ENCODE data around the gene VSIR.

VSIR gene

DNA sequence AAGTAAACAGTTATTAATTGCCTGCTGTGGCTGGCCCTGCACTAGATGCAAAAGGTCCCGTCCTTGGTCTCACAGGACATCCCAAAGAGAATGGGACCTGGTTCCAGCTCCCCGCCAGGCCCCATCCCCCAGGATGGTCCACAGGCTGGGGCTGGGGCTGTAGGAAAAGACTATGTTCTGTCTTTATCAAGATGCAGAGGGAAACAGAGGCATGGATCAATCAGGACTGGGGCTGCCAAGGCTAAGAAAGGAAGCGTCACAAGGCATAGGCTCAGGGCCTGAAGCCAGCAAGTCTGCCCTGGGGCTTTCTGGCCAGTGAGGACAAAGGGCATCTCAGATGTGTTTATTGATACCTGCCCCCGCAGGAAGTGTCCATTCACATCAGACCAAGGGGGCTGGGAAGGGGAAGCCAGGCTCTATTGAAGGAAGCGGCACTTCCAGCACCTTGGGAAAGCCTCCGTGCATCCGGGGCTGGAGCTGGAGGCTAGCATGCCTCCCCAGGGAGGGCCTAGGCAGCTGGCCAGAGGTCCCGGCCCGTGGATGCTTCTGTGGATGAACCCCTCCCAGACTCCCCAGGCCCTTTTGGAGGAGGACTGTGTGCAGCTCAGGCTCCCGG lies 5.8 kb downstream of the VSIR start:
- peaks cover 0 to 3% of the 10 kb centered on the region in 2 donors for H3K36me3 ChIP-seq (ENCODE audit: control insufficient read depth in 1 of 2, insufficient read depth in 2 of 2, low read length in 2 of 2)
- H3K27ac ChIP-seq (ENCODE audit: low read length): peak overlapping the region; percentile 95
- peaks cover 39 to 70% of the 10 kb centered on the region in 2 donors for H3K4me1 ChIP-seq (ENCODE audit: control insufficient read depth in 1 of 2, insufficient read depth in 2 of 2, low read length in 2 of 2)
- H3K4me3 ChIP-seq (ENCODE audit: low read depth in 1 of 2, low read length in 2 of 2): peak overlapping the region; percentile 1 to 19
- no peaks in the 10 kb centered on the region for H3K27me3 ChIP-seq (ENCODE audit: low read depth, low read length)
- H3K9me3 ChIP-seq (ENCODE audit: control insufficient read depth in 1 of 2, low read length in 2 of 2): no peaks in the 10 kb centered on the region

DNA sequence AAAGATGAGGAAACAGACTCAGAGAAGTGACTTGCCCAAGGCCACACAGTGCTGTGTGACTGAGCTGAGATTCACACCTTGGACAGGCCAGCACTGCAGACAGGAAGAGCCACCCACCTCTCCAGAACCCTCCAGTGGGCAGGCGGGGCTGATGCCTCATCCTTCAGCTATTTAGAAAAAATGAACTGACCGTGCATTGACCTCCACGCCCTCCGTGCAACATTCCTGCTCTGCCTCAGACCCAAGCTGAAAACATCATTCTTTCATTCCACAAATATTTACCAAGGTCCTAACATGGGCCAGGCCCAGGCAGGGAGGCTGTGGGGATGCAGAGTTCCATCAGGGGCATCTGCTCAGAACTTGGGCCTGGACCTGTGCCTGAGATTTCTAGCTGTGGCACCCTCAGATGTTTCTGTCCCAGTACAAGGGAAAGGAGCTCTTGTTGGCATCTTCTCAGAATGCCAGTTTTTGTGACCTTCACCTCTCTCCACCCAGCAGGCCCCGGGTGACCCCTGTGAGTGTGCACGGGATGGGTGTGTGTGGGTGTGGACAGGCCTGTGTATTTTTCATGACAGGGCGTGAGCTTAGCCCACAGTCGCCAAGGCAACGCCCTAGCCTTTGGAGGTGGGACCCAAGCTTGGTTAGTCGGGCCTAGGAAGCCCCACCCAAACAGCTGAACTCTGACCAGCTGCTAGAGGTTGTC lies 6.5 kb downstream of the VSIR start:
- Histone ChIP-seq H3K4me1 (ENCODE audit: control insufficient read depth in 1 of 2, insufficient read depth in 2 of 2, low read length in 2 of 2) (peaks cover 39 to 73% of the 10 kb centered on the region in 2 donors), H3K27me3 (ENCODE audit: low read depth, low read length) (no peaks in the 10 kb centered on the region), H3K27ac (ENCODE audit: low read length) (peak overlapping the region; percentile 95), H3K36me3 (ENCODE audit: control insufficient read depth in 1 of 2, insufficient read depth in 2 of 2, low read length in 2 of 2) (peaks cover 3 to 4% of the 10 kb centered on the region in 2 donors), H3K4me3 (ENCODE audit: low read depth in 1 of 2, low read length in 2 of 2) (peak overlapping the region; percentile 1 to 19), H3K9me3 (ENCODE audit: control insufficient read depth in 1 of 2, low read length in 2 of 2) (no peaks in the 10 kb centered on the region)

DNA sequence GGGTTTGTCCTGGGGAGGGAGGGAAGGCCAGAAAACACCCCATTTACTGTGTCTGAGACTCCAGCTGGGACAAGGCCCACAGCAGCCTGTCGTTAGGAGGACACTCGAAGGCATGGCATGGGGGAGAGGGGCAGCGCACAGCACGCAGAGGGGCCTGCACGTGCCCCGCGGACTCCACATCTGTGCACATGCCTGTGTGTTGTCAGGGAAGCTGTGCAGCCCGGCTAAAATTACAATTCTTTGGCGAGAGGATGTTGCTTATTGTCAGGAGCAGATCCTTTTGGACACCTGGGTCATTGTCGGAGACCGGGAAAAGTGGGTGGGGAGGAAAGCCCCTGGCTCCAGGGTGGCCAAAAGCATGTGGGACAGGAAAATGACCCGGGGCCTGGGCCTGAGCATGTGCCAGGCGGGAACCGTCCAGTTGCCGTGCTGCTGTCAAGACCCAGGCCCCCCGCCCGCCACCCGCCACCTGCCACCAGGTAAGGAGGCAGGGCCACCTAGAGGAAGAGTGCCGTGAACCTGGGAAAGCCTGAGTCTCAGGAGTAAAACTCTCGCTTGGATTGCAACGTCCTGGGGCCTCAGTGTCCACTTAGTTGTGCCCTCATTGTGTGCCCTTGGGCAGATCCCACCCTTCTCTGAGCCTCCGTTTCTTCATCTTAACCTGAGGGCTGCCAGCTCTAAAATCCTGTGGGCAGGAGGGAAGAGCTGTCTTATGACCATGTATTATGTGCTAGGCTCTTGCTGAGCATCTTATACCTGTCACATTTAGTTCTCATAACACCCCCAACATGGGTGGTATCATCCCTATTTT lies 7.2 kb downstream of the VSIR start:
- H3K9me3 ChIP-seq (ENCODE audit: control insufficient read depth in 1 of 2, low read length in 2 of 2): no peaks in the 10 kb centered on the region
- H3K27ac ChIP-seq (ENCODE audit: low read length): peak overlapping the region; percentile 95
- H3K4me1 ChIP-seq (ENCODE audit: control insufficient read depth in 1 of 2, insufficient read depth in 2 of 2, low read length in 2 of 2): peaks cover 33 to 66% of the 10 kb centered on the region in 2 donors
- H3K27me3 ChIP-seq (ENCODE audit: low read depth, low read length): no peaks in the 10 kb centered on the region
- H3K4me3 ChIP-seq (ENCODE audit: low read depth in 1 of 2, low read length in 2 of 2): no peak overlapping the region
- H3K36me3 ChIP-seq (ENCODE audit: control insufficient read depth in 1 of 2, insufficient read depth in 2 of 2, low read length in 2 of 2): peaks cover 8 to 11% of the 10 kb centered on the region in 2 donors

DNA sequence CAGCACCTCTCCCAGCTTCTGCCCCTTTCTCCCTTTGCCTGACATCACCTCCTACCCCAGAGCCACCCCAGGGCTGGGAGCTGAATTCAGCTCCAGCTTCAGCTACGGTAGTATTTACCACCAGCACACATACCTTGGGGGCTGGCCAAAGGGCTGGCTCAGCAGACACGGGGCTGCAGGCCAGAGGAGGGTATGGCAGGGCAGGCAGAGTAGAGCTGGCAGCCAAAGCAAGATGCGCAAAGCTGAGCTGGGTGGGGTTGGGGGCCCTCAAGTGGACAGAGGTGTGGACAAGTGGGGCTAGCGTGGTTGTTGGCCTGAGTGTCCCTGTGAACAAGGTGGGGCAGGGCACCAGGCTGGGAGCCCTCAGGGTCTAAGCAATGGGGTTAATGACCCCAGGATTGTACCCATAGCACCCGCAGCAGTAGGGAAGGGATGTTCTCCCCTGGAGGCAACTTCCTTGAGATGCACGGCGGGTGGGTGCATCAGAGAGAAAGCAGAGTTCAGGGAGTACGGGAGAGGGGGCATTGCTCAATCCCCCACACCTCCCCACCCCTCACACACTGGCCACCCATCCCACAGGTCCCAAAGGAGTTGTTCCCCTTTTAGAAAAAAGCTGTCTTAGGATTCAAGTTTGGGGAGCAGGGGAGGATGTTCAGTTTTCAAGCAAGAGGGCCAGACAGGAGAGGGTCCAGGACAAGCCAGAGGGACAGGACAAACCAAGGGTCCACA lies 8.0 kb downstream of the VSIR start:
- H3K4me1 ChIP-seq (ENCODE audit: control insufficient read depth in 1 of 2, insufficient read depth in 2 of 2, low read length in 2 of 2): peaks cover 26 to 66% of the 10 kb centered on the region in 2 donors
- no peaks in the 10 kb centered on the region for H3K27me3 ChIP-seq (ENCODE audit: low read depth, low read length)
- no peak overlapping the region for H3K4me3 ChIP-seq (ENCODE audit: low read depth in 1 of 2, low read length in 2 of 2)
- no peaks in the 10 kb centered on the region for H3K9me3 ChIP-seq (ENCODE audit: control insufficient read depth in 1 of 2, low read length in 2 of 2)
- peaks cover 9 to 17% of the 10 kb centered on the region in 2 donors for H3K36me3 ChIP-seq (ENCODE audit: control insufficient read depth in 1 of 2, insufficient read depth in 2 of 2, low read length in 2 of 2)
- H3K27ac ChIP-seq (ENCODE audit: low read length): peak overlapping the region; percentile 95

DNA sequence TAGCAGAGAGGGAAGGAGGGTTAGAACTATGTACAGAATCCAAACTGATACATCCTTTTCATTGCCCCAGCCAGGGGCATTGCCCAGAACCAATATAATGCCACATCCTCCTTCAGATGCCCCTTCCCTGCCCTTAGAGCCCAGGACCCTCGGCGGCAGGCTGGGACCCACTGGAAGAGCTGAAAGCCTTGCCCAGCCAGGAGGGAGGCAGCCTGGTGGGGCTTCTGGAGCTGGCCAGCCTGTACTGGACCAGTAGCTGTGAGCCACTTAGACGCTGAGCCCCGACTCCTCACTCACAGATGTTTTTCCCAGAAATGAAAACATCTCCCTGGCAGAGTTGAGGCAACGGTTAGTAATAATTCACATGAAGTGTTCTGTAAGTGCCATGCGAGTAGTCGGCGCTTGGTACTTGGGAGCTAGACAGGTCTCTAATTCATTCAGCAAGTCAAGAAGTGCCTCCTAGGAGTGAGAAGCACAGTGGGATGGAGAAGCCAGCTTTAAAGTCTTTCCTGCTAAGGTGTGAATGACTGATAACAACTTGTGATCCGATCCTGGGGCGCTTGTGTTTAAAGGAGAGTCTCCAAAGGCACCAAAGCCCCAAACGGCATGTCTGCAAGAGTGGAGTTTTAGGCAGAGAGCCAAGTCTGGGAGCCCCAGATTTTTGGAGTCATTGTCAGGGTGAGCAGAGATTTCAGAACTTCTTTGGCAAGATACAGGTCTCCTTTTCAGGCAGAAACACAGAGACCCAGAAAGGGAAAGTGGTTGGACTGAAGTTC lies 9.8 kb downstream of the VSIR start:
- Histone ChIP-seq H3K4me3 (ENCODE audit: low read depth in 1 of 2, low read length in 2 of 2) (no peak overlapping the region), H3K27ac (ENCODE audit: low read length) (no peak overlapping the region), H3K27me3 (ENCODE audit: low read depth, low read length) (no peaks in the 10 kb centered on the region), H3K9me3 (ENCODE audit: control insufficient read depth in 1 of 2, low read length in 2 of 2) (no peaks in the 10 kb centered on the region), H3K36me3 (ENCODE audit: control insufficient read depth in 1 of 2, insufficient read depth in 2 of 2, low read length in 2 of 2) (peaks cover 9 to 18% of the 10 kb centered on the region in 2 donors), H3K4me1 (ENCODE audit: control insufficient read depth in 1 of 2, insufficient read depth in 2 of 2, low read length in 2 of 2) (peaks cover 15 to 59% of the 10 kb centered on the region in 2 donors)

DNA sequence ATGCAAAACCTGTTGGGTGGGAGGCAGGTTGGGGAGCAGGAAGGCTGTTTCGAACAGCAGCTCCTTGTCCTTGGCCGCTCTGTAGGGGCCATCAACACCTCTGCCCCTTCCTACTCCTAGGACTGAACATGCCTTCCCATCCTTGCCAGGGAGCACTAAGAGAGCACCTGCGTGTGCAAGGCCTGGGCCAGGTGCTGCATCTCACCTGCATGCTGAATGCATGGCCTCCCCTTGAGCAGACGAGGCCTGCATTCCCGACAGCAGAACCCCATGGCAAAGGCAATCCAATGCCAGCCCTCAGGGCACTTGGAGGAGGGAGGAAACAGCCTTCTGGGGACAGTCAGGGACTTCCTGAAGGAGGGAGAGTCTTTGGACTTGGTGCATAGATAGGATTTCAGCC lies 11.0 kb downstream of the VSIR start:
- Histone ChIP-seq H3K27ac (ENCODE audit: low read length) (no peak overlapping the region), H3K36me3 (ENCODE audit: control insufficient read depth in 1 of 2, insufficient read depth in 2 of 2, low read length in 2 of 2) (peaks cover 9 to 18% of the 10 kb centered on the region in 2 donors), H3K4me3 (ENCODE audit: low read depth in 1 of 2, low read length in 2 of 2) (no peak overlapping the region), H3K9me3 (ENCODE audit: control insufficient read depth in 1 of 2, low read length in 2 of 2) (no peaks in the 10 kb centered on the region), H3K27me3 (ENCODE audit: low read depth, low read length) (no peaks in the 10 kb centered on the region), H3K4me1 (ENCODE audit: control insufficient read depth in 1 of 2, insufficient read depth in 2 of 2, low read length in 2 of 2) (peaks cover 7 to 52% of the 10 kb centered on the region in 2 donors)

DNA sequence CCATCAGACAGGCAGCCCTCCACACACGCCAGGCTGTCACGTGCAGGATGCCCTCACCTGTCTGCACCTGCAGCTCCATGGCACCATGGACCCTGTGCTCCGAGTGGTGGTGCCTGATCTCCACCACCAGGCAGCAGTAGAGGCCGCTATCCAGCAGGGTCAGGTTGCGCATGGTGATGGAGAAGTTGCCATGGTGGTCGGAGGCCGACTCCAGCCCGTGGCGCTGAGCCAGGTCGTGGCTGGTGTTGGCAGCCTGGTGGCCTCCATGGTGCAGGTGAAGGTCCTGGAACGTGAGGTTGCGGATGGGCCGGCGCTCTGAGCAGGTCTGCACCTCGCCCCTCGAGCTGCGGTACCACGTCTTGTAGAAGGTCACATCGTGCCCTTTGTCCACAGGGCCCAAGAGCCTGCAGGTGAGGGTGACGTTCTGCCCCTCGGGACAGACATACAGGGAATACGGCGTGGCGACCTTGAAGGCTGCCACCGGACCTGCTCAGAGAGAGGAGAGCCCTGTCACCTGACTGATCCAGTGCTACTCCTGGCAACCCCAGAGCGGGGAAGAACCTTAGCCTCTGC lies 11.7 kb downstream of the VSIR start:
- H3K9me3 ChIP-seq (ENCODE audit: control insufficient read depth in 1 of 2, low read length in 2 of 2): no peaks in the 10 kb centered on the region
- H3K4me1 ChIP-seq (ENCODE audit: control insufficient read depth in 1 of 2, insufficient read depth in 2 of 2, low read length in 2 of 2): peaks cover 6 to 48% of the 10 kb centered on the region in 2 donors
- H3K27me3 ChIP-seq (ENCODE audit: low read depth, low read length): no peaks in the 10 kb centered on the region
- no peak overlapping the region for H3K27ac ChIP-seq (ENCODE audit: low read length)
- no peak overlapping the region for H3K4me3 ChIP-seq (ENCODE audit: low read depth in 1 of 2, low read length in 2 of 2)
- H3K36me3 ChIP-seq (ENCODE audit: control insufficient read depth in 1 of 2, insufficient read depth in 2 of 2, low read length in 2 of 2): peaks cover 9 to 18% of the 10 kb centered on the region in 2 donors

DNA sequence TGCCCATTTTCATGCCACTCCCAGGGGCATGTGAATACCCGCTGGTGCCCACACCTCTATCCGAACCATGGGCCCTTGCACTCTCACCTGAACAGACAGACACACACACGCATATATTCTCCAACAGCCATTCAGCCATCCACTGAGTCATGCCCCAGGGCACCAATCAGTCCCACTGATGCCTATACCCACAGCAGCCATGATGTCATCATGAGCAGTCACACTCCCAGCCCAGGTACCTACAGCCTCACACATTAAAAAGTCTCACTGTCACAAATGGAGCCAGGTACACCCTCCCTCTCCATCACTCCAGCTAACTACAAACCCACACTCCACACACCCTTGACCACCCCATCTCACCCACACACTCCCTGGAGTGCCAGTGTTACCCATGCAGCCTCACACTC lies 12.2 kb downstream of the VSIR start:
- Histone ChIP-seq H3K27me3 (ENCODE audit: low read depth, low read length) (no peaks in the 10 kb centered on the region), H3K27ac (ENCODE audit: low read length) (no peak overlapping the region), H3K4me3 (ENCODE audit: low read depth in 1 of 2, low read length in 2 of 2) (no peak overlapping the region), H3K36me3 (ENCODE audit: control insufficient read depth in 1 of 2, insufficient read depth in 2 of 2, low read length in 2 of 2) (peaks cover 14 to 18% of the 10 kb centered on the region in 2 donors), H3K9me3 (ENCODE audit: control insufficient read depth in 1 of 2, low read length in 2 of 2) (no peaks in the 10 kb centered on the region), H3K4me1 (ENCODE audit: control insufficient read depth in 1 of 2, insufficient read depth in 2 of 2, low read length in 2 of 2) (peaks cover 6 to 48% of the 10 kb centered on the region in 2 donors)

DNA sequence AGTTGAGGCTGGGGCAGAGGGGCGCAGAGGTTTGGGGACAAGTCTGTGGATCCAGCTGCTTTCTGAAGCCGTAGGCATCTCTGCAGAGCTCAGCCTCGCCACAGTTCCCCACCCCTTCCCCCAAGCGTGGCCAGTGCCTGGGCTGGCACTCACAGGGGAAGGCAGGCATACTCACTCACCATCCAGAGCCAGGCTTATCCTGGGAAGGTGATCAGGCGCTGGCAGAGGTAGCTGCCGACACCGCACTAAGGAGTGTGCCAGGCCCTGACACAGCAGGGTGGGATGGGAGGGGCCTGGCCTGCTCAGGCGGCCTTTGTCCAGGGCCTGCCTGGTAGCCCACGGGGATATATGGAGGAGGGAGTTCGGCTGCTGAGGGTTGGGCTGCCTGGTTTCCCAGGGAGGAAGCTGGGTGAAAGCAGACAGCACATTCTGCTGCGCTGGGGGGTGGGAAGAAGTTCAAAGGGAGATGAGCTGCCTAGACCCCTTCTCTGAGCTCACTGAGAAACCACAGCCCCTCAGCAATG lies 15.9 kb downstream of the VSIR start:
- no peaks in the 10 kb centered on the region for H3K9me3 ChIP-seq (ENCODE audit: control insufficient read depth in 1 of 2, low read length in 2 of 2)
- no peaks in the 10 kb centered on the region for H3K27me3 ChIP-seq (ENCODE audit: low read depth, low read length)
- no peak overlapping the region for H3K4me3 ChIP-seq (ENCODE audit: low read depth in 1 of 2, low read length in 2 of 2)
- peaks cover 30 to 33% of the 10 kb centered on the region in 2 donors for H3K4me1 ChIP-seq (ENCODE audit: control insufficient read depth in 1 of 2, insufficient read depth in 2 of 2, low read length in 2 of 2)
- peak overlapping the region; percentile 57 for H3K27ac ChIP-seq (ENCODE audit: low read length)
- peaks cover 35 to 36% of the 10 kb centered on the region in 2 donors for H3K36me3 ChIP-seq (ENCODE audit: control insufficient read depth in 1 of 2, insufficient read depth in 2 of 2, low read length in 2 of 2)
